ENCODE measurements around the gene CDHR3. TPM values are rescaled to one million over a fixed set of nuclear protein-coding genes. Genes with fewer than 3 reads are reported as not detected.

CDHR3 gene
- total RNA-seq, 2 donors from 2014 or later = 5.8 to 13.9 TPM

- DNase-seq (no peak), ATAC-seq (no peak)
- no peaks in the 10 kb centered on the region for H3K36me3 Mint-ChIP-seq (ENCODE audit: low read depth)
- no peak overlapping the region for H3K4me3 Mint-ChIP-seq
- no peaks in the 10 kb centered on the region for H3K27me3 Mint-ChIP-seq
- peaks cover 30% of the 10 kb centered on the region for H3K4me1 Mint-ChIP-seq
- H3K9me3 ChIP-seq (ENCODE audit: control insufficient read depth, low read length, poor library complexity, severe bottlenecking) = no peaks in the 10 kb centered on the region
- peak overlapping the region; percentile 89 for H3K27ac Mint-ChIP-seq
Observed at GRCh38 chr7:106026101-106026500, 63.0 kb downstream of the CDHR3 start.

GRCh38 chr7:106029451-106029850 lies 66.4 kb downstream of the CDHR3 start:
- Mint-ChIP-seq H3K4me3 (no peak overlapping the region), H3K27me3 (no peaks in the 10 kb centered on the region), H3K4me1 (peaks cover 5% of the 10 kb centered on the region), H3K27ac (peak overlapping the region; percentile 92), H3K36me3 (ENCODE audit: low read depth) (no peaks in the 10 kb centered on the region)
- H3K9me3 ChIP-seq (ENCODE audit: control insufficient read depth, low read length, poor library complexity, severe bottlenecking) = no peaks in the 10 kb centered on the region
- no peak for DNase-seq
- ATAC-seq = no peak

GRCh38 chr7:106029941-106030340 lies 66.9 kb downstream of the CDHR3 start:
- ATAC-seq (no peak), DNase-seq (no peak)
- peak overlapping the region; percentile 92 for H3K27ac Mint-ChIP-seq

GRCh38 chr7:106031300-106032035 lies 68.4 kb downstream of the CDHR3 start:
- H3K27me3 Mint-ChIP-seq = no peaks in the 10 kb centered on the region
- peak overlapping the region; percentile 4 for H3K27ac Mint-ChIP-seq
- no peaks in the 10 kb centered on the region for H3K36me3 Mint-ChIP-seq (ENCODE audit: low read depth)
- no peak overlapping the region for H3K4me3 Mint-ChIP-seq
- peaks cover 5% of the 10 kb centered on the region for H3K4me1 Mint-ChIP-seq
- H3K9me3 ChIP-seq (ENCODE audit: control insufficient read depth, low read length, poor library complexity, severe bottlenecking) = no peaks in the 10 kb centered on the region
- DNase-seq = no peak
- no peak for ATAC-seq

More at GRCh38 chr7:106029941-106030340, 66.9 kb downstream of the CDHR3 start:
- H3K4me3 Mint-ChIP-seq = no peak overlapping the region
- H3K36me3 Mint-ChIP-seq (ENCODE audit: low read depth) = no peaks in the 10 kb centered on the region
- H3K9me3 ChIP-seq (ENCODE audit: control insufficient read depth, low read length, poor library complexity, severe bottlenecking) = no peaks in the 10 kb centered on the region
- H3K27me3 Mint-ChIP-seq = no peaks in the 10 kb centered on the region
- H3K4me1 Mint-ChIP-seq = peaks cover 5% of the 10 kb centered on the region

DNA sequence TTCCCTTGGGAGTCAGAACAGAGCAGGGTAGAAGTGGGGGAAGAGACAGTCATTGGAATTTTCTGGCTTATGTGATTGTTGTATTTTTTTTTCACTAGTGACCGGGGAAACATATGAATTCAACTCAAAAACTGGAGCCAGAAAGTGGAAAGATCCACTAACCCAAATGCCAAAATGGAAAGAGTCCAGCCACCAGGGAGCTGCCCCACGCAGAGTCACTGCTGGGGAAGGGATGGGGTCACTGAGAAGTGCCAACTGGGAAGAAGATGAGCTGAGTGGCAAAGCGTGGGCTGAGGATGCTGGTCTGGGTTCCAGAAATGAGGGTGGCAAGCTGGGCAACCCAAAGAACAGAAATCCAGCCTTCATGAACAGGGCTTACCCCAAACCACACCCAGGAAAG lies 69.2 kb downstream of the CDHR3 start:
- no peak for DNase-seq
- Mint-ChIP-seq H3K27me3 (no peaks in the 10 kb centered on the region), H3K27ac (peak overlapping the region; percentile 4), H3K4me1 (peaks cover 5% of the 10 kb centered on the region), H3K4me3 (no peak overlapping the region), H3K36me3 (ENCODE audit: low read depth) (no peaks in the 10 kb centered on the region)
- H3K9me3 ChIP-seq (ENCODE audit: control insufficient read depth, low read length, poor library complexity, severe bottlenecking) = no peaks in the 10 kb centered on the region
- no peak for ATAC-seq

- no peaks in the 10 kb centered on the region for H3K36me3 Mint-ChIP-seq (ENCODE audit: low read depth)
- no peak for ATAC-seq
- H3K27ac Mint-ChIP-seq = no peak overlapping the region
- no peaks in the 10 kb centered on the region for H3K9me3 ChIP-seq (ENCODE audit: control insufficient read depth, low read length, poor library complexity, severe bottlenecking)
- DNase-seq = no peak
- H3K27me3 Mint-ChIP-seq = no peaks in the 10 kb centered on the region
- H3K4me3 Mint-ChIP-seq = no peak overlapping the region
- peaks cover 9% of the 10 kb centered on the region for H3K4me1 Mint-ChIP-seq
Observed at GRCh38 chr7:106033735-106034134, 70.7 kb downstream of the CDHR3 start.

GRCh38 chr7:106034383-106034782 lies 71.3 kb downstream of the CDHR3 start:
- no peaks in the 10 kb centered on the region for H3K9me3 ChIP-seq (ENCODE audit: control insufficient read depth, low read length, poor library complexity, severe bottlenecking)
- Mint-ChIP-seq H3K4me3 (no peak overlapping the region), H3K4me1 (peaks cover 9% of the 10 kb centered on the region), H3K27ac (no peak overlapping the region), H3K27me3 (no peaks in the 10 kb centered on the region), H3K36me3 (ENCODE audit: low read depth) (no peaks in the 10 kb centered on the region)
- no peak for DNase-seq
- ATAC-seq = no peak

GRCh38 chr7:106035568-106035967 lies 72.5 kb downstream of the CDHR3 start:
- Mint-ChIP-seq H3K27me3 (no peaks in the 10 kb centered on the region), H3K36me3 (ENCODE audit: low read depth) (no peaks in the 10 kb centered on the region), H3K27ac (no peak overlapping the region), H3K4me3 (no peak overlapping the region), H3K4me1 (peaks cover 6% of the 10 kb centered on the region)
- H3K9me3 ChIP-seq (ENCODE audit: control insufficient read depth, low read length, poor library complexity, severe bottlenecking) = no peaks in the 10 kb centered on the region
- no peak for DNase-seq
- no peak for ATAC-seq

- DNase-seq (no peak), ATAC-seq (no peak)
- Mint-ChIP-seq H3K36me3 (ENCODE audit: low read depth) (no peaks in the 10 kb centered on the region), H3K27me3 (no peaks in the 10 kb centered on the region), H3K27ac (no peak overlapping the region), H3K4me1 (peaks cover 7% of the 10 kb centered on the region), H3K4me3 (no peak overlapping the region)
- H3K9me3 ChIP-seq (ENCODE audit: control insufficient read depth, low read length, poor library complexity, severe bottlenecking) = no peaks in the 10 kb centered on the region
Observed at GRCh38 chr7:106036004-106036403, 72.9 kb downstream of the CDHR3 start.

- Mint-ChIP-seq H3K27ac (no peak overlapping the region), H3K4me1 (peaks cover 16% of the 10 kb centered on the region)
Observed at GRCh38 chr7:106037489-106038176, 74.6 kb downstream of the CDHR3 start.

DNA sequence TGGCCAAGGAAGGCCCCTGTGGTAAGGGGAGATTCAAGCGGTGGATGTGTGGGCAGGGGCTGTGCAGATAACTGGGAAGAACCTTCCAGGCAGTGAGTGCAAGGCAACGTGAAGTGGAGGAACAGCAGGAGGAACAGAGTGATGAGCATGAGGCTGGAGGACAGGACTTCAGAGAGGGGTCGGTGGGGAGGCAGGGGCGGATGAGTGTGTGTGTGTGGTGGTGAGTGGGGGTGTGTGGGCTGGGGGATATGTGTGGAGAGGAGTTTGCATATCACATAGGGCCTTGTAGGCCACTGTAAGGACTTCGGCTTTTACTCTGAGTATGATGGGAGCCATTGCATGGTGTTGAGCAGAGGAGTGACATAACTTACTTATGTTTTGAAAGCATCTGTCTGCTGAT lies 75.2 kb downstream of the CDHR3 start:
- no peak for DNase-seq
- Mint-ChIP-seq H3K27me3 (peaks cover 4% of the 10 kb centered on the region), H3K36me3 (ENCODE audit: low read depth) (no peaks in the 10 kb centered on the region), H3K4me1 (peaks cover 19% of the 10 kb centered on the region), H3K4me3 (no peak overlapping the region), H3K27ac (peak overlapping the region; percentile 39)
- ATAC-seq = no peak
- no peaks in the 10 kb centered on the region for H3K9me3 ChIP-seq (ENCODE audit: control insufficient read depth, low read length, poor library complexity, severe bottlenecking)

More at GRCh38 chr7:106037489-106038176, 74.6 kb downstream of the CDHR3 start:
- H3K9me3 ChIP-seq (ENCODE audit: control insufficient read depth, low read length, poor library complexity, severe bottlenecking) = no peaks in the 10 kb centered on the region
- ATAC-seq = no peak
- Mint-ChIP-seq H3K4me3 (no peak overlapping the region), H3K36me3 (ENCODE audit: low read depth) (no peaks in the 10 kb centered on the region), H3K27me3 (peaks cover 4% of the 10 kb centered on the region)
- DNase-seq = no peak

GRCh38 chr7:106038916-106039315 lies 75.9 kb downstream of the CDHR3 start:
- Mint-ChIP-seq H3K27me3 (peaks cover 4% of the 10 kb centered on the region), H3K27ac (peak overlapping the region; percentile 39), H3K4me1 (peaks cover 19% of the 10 kb centered on the region), H3K4me3 (no peak overlapping the region), H3K36me3 (ENCODE audit: low read depth) (no peaks in the 10 kb centered on the region)
- no peak for ATAC-seq
- no peak for DNase-seq
- no peaks in the 10 kb centered on the region for H3K9me3 ChIP-seq (ENCODE audit: control insufficient read depth, low read length, poor library complexity, severe bottlenecking)

DNA sequence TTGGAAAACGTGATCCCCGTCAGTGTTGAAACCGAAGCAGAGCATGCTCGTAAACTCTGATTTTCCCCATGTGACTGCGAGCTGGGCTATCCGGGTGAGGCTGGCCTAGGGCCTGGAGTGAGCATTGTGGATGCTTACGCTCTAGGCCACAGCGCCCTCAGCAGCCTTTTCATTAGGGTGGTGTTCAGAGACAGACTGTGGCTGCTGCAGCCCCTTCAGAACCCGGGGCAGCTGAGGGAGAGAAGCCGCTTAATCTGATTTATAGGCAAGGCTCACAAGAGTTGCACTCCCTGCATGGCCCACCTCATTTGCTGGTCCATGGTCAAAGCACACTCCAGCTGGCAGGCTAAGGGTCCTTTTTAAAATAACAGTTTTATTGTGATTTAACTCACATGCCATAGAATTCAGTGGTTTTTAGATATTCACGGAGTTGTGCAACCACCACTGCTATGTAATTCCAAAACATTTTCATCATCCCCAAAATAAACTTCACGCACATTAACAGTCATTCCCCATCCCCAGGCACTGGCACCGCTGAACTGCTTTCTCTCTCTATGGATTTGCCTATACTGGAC lies 76.5 kb downstream of the CDHR3 start:
- no peaks in the 10 kb centered on the region for H3K9me3 ChIP-seq (ENCODE audit: control insufficient read depth, low read length, poor library complexity, severe bottlenecking)
- H3K27me3 Mint-ChIP-seq = peaks cover 9% of the 10 kb centered on the region
- ATAC-seq = no peak
- no peaks in the 10 kb centered on the region for H3K36me3 Mint-ChIP-seq (ENCODE audit: low read depth)
- DNase-seq = no peak
- no peak overlapping the region for H3K4me3 Mint-ChIP-seq
- peaks cover 17% of the 10 kb centered on the region for H3K4me1 Mint-ChIP-seq
- peak overlapping the region; percentile 43 for H3K27ac Mint-ChIP-seq

Data from T-helper 17 cell (primary cell).